ENCODE results near the gene APC2. TPM values are rescaled to one million over a fixed set of nuclear protein-coding genes. Genes with fewer than 3 reads are reported as not detected.

The APC2 gene
- total and polyA plus RNA-seq, 9 donors = under 0.01 to 0.28 (median 0.11) TPM; not detected in 1

- no peak overlapping the region for H3K27ac ChIP-seq
- H3K36me3 ChIP-seq = no peaks in the 10 kb centered on the region
- peaks cover under 1% of the 10 kb centered on the region for H3K4me1 ChIP-seq (ENCODE audit: insufficient read depth)
- H3K9me3 ChIP-seq = no peaks in the 10 kb centered on the region
- intact Hi-C loops (cut with DNase I) = no loop called here
- WGBS, 3 donors = 85 to 90% (median 86%) methylated on average over 50 to 77 of the region's 77 CpGs
- no peak overlapping the region for H3K4me3 ChIP-seq
- no peaks in the 10 kb centered on the region for H3K27me3 ChIP-seq
- peak in 1 of 5 donors; percentile 23 for DNase-seq
- TF ChIP-seq EP300 (IDR thresholded peaks at IDR 0.05) = no peak
- TF ChIP-seq CTCF (IDR thresholded peaks at IDR 0.05) = no peak
- no peak for TF ChIP-seq POLR2A (IDR thresholded peaks at IDR 0.05)
These were observed 33.4 kb downstream of the APC2 start for GRCh38 chr19:1483131-1483978.

GRCh38 chr19:1483979-1484428 is 34.1 kb downstream of the APC2 start:
- intact Hi-C loops (cut with DNase I) = no loop called here
- H3K27ac ChIP-seq = no peak overlapping the region
- no peaks in the 10 kb centered on the region for H3K9me3 ChIP-seq
- no peaks in the 10 kb centered on the region for H3K36me3 ChIP-seq
- no peaks in the 10 kb centered on the region for H3K4me1 ChIP-seq (ENCODE audit: insufficient read depth)
- DNase-seq = no peak
- H3K4me3 ChIP-seq = no peak overlapping the region
- 83 to 89% (median 84%) methylated on average over 17 to 23 of the region's 23 CpGs for WGBS, 3 donors
- H3K27me3 ChIP-seq = no peaks in the 10 kb centered on the region
- no peak for TF ChIP-seq EP300 (IDR thresholded peaks at IDR 0.05)
- no peak for TF ChIP-seq POLR2A (IDR thresholded peaks at IDR 0.05)
- no peak for TF ChIP-seq CTCF (IDR thresholded peaks at IDR 0.05)

- TF ChIP-seq EP300 (IDR thresholded peaks at IDR 0.05) (no peak), CTCF (IDR thresholded peaks at IDR 0.05) (no peak), POLR2A (IDR thresholded peaks at IDR 0.05) (no peak)
- H3K27ac ChIP-seq = no peak overlapping the region
- DNase-seq = peak in 1 of 5 donors; percentile 21
- no peaks in the 10 kb centered on the region for H3K36me3 ChIP-seq
- H3K9me3 ChIP-seq = no peaks in the 10 kb centered on the region
- H3K27me3 ChIP-seq = no peaks in the 10 kb centered on the region
- H3K4me3 ChIP-seq = no peak overlapping the region
- intact Hi-C loops (cut with DNase I) = no loop called here
- peaks cover 13% of the 10 kb centered on the region for H3K4me1 ChIP-seq (ENCODE audit: insufficient read depth)
- 92 to 96% (median 93%) methylated on average over 38 to 56 of the region's 56 CpGs for WGBS, 3 donors
These were observed 37.0 kb downstream of the APC2 start for GRCh38 chr19:1486720-1487575.

- 90 to 91% (median 90%) methylated on average over 35 to 40 of the region's 40 CpGs for WGBS, 3 donors
- Histone ChIP-seq H3K4me1 (ENCODE audit: insufficient read depth) (peaks cover 14% of the 10 kb centered on the region), H3K4me3 (no peak overlapping the region), H3K27ac (no peak overlapping the region), H3K36me3 (no peaks in the 10 kb centered on the region), H3K27me3 (no peaks in the 10 kb centered on the region), H3K9me3 (no peaks in the 10 kb centered on the region)
- intact Hi-C loops (cut with DNase I) = no loop called here
- TF ChIP-seq CTCF (IDR thresholded peaks at IDR 0.05) (no peak), POLR2A (IDR thresholded peaks at IDR 0.05) (no peak), EP300 (IDR thresholded peaks at IDR 0.05) (no peak)
- DNase-seq = peak in 3 of 5 donors; percentile 24 to 45 (median 35)
These were observed 37.8 kb downstream of the APC2 start for GRCh38 chr19:1487576-1488281.

All from ovary (tissue), 9 donors.